CD14-positive monocyte (primary cell): ENCODE measurements around the gene DMGDH. TPM values are rescaled to one million over a fixed set of nuclear protein-coding genes. Genes with fewer than 3 reads are reported as not detected.

ENCODE experiments used
- DNase-seq, 3 donors: peaks; one replicate each; pipeline ENCODE4 v3.0.0-alpha.2; 2011 to 2022
- H2AFZ ChIP-seq: 2 replicates; pipeline ENCODE4 v1.6.0; 2012; ENCODE audit warnings: mild to moderate bottlenecking, low read depth, low read length, inconsistent platforms; ENCODE audit not compliant: insufficient read depth, poor library complexity, severe bottlenecking
- H3K27ac ChIP-seq, 2 donors: 1 replicate in 1 of 2; 2 replicates in 1 of 2; pipeline ENCODE4 v1.5.1; 2012 to 2013; ENCODE audit warnings: low read length in 2 of 2, control low read depth in 1 of 2, inconsistent platforms in 1 of 2, low read depth in 1 of 2, mild to moderate bottlenecking in 1 of 2
- H3K27me3 ChIP-seq, 2 donors: one replicate each; pipeline versions ENCODE4 v1.6.0 to v1.6.1; 2011 to 2013; ENCODE audit warnings: low read length in 2 of 2; ENCODE audit not compliant: control insufficient read depth in 2 of 2, insufficient read depth in 2 of 2
- H3K36me3 ChIP-seq, 2 donors: replicated peaks in 1 of 2; 1 replicate in 1 of 2; 2 replicates in 1 of 2; pipeline versions ENCODE4 v1.5.1 to v1.6.1; 2012 to 2013; ENCODE audit warnings: low read length in 2 of 2, control low read depth in 1 of 2, inconsistent platforms in 1 of 2, mild to moderate bottlenecking in 1 of 2; ENCODE audit not compliant: insufficient read depth in 2 of 2, control insufficient read depth in 1 of 2
- H3K4me1 ChIP-seq, 2 donors: 1 replicate in 1 of 2; 2 replicates in 1 of 2; pipeline versions ENCODE4 v1.5.1 to v1.6.1; 2012 to 2013; ENCODE audit warnings: low read length in 2 of 2, control low read depth in 1 of 2, inconsistent platforms in 1 of 2, mild to moderate bottlenecking in 1 of 2, moderate library complexity in 1 of 2; ENCODE audit not compliant: insufficient read depth in 2 of 2, control insufficient read depth in 1 of 2
- H3K4me2 ChIP-seq: replicated peaks from 2 replicates; pipeline ENCODE3; 2012; ENCODE audit warnings: low read length, moderate library complexity, mild to moderate bottlenecking; ENCODE audit not compliant: poor library complexity, severe bottlenecking; ENCODE audit errors: extremely low read depth
- H3K4me3 ChIP-seq, 3 experiments: fragments of 200-600 bp in 1 of 3; sonication (generic) in 1 of 3; replicated peaks in 1 of 3; 1 replicate in 2 of 3; 2 replicates in 1 of 3; pipeline ENCODE4 v1.5.1; 2011 to 2013; ENCODE audit warnings: low read length in 3 of 3, mild to moderate bottlenecking in 3 of 3, control low read depth in 2 of 3, low read depth in 2 of 3, inconsistent platforms in 1 of 3, moderate library complexity in 1 of 3
- H3K79me2 ChIP-seq: 2 replicates; pipeline ENCODE4 v1.6.0; 2012; ENCODE audit warnings: mild to moderate bottlenecking, control low read depth, inconsistent platforms, low read length, moderate library complexity; ENCODE audit not compliant: insufficient read depth
- H3K9ac ChIP-seq: 2 replicates; pipeline ENCODE4 v1.6.0; 2017; ENCODE audit warnings: low read length, mild to moderate bottlenecking; ENCODE audit not compliant: insufficient read depth, poor library complexity, severe bottlenecking
- H3K9me3 ChIP-seq, 2 donors: replicated peaks in 1 of 2; 1 replicate in 1 of 2; 2 replicates in 1 of 2; pipeline versions ENCODE4 v1.5.1 to v1.6.1; 2012 to 2013; ENCODE audit warnings: low read length in 2 of 2, control low read depth in 1 of 2; ENCODE audit not compliant: control insufficient read depth in 1 of 2, insufficient read depth in 1 of 2
- H4K20me1 ChIP-seq: 2 replicates; pipeline ENCODE4 v1.6.0; 2012; ENCODE audit warnings: mild to moderate bottlenecking, low read length, control low read depth, moderate library complexity; ENCODE audit not compliant: insufficient read depth
- H3K27ac Mint-ChIP-seq, 7 donors: one replicate each; pipeline ENCODE4 v1.8.0; 2020; ENCODE audit warnings: mild to moderate bottlenecking in 7 of 7, mixed read lengths in 7 of 7, moderate library complexity in 6 of 7, inconsistent platforms in 2 of 7
- H3K27me3 Mint-ChIP-seq, 3 donors: one replicate each; pipeline ENCODE4 v1.8.0; 2021 to 2022; ENCODE audit warnings: low read depth in 3 of 3, mild to moderate bottlenecking in 3 of 3, mixed read lengths in 3 of 3, moderate library complexity in 3 of 3, inconsistent platforms in 1 of 3
- H3K36me3 Mint-ChIP-seq, 2 donors: one replicate each; pipeline ENCODE4 v1.8.0; 2020; ENCODE audit warnings: mixed read lengths in 2 of 2, inconsistent platforms in 1 of 2, mild to moderate bottlenecking in 1 of 2
- H3K4me1 Mint-ChIP-seq: one replicate; pipeline ENCODE4 v1.8.0; 2020; ENCODE audit warnings: mild to moderate bottlenecking, mixed read lengths
- H3K4me3 Mint-ChIP-seq, 2 donors: one replicate each; pipeline ENCODE4 v1.8.0; 2020; ENCODE audit warnings: mild to moderate bottlenecking in 2 of 2, mixed read lengths in 2 of 2, moderate library complexity in 1 of 2
- H3K9me3 Mint-ChIP-seq, 7 donors: one replicate each; pipeline ENCODE4 v1.8.0; 2020 to 2022; ENCODE audit warnings: mixed read lengths in 7 of 7, mild to moderate bottlenecking in 6 of 7, moderate library complexity in 6 of 7, inconsistent platforms in 2 of 7
- CTCF ChIP-seq: fragments of 200-600 bp; IDR thresholded peaks from one replicate; pipeline ENCODE4 v1.8.0; 2022; ENCODE audit warnings: antibody characterized with exemption, mild to moderate bottlenecking
- WGBS: methylation state at CpG from one replicate; pipeline ENCODE4 v1.1.5; 2013; ENCODE audit warnings: missing lambda C conversion rate; ENCODE audit not compliant: insufficient coverage; 5-methylcytosine and 5-hydroxymethylcytosine counted together
- intact Hi-C, 2 donors: fragments of 100-400 bp; cut with micrococcal nuclease; formaldehyde crosslinking; loops; one replicate each; pipeline versions ENCODE4 v1.15.0 to v1.15.1; 2023
- polyA plus RNA-seq, 3 donors: library from polyadenylated mRNA; depleted of rRNA in 1 of 3; unstranded in 2 of 3; stranded (reverse) in 1 of 3; fragments of 300-500 nt in 2 of 3; fragments of >200 nt in 1 of 3; fragmentation: Illumina TruSeq in 2 of 3; gene quantifications; 1 replicate in 2 of 3; 2 replicates in 1 of 3; pipeline ENCODE4 v1.2.3, GENCODE V29; 2012 to 2021

The DMGDH gene
- polyA plus RNA-seq, 3 donors, result not detected

GRCh38 chr5:79002374-79002773, 67.1 kb downstream of the DMGDH start:
- Histone ChIP-seq H3K27ac (no peak overlapping the region), H4K20me1 (no peaks in the 10 kb centered on the region), H3K4me2 (no peak overlapping the region), H3K4me3 (no peak overlapping the region), H2AFZ (no peak overlapping the region), H3K9ac (no peak overlapping the region), H3K9me3 (no peaks in the 10 kb centered on the region), H3K79me2 (no peaks in the 10 kb centered on the region), H3K27me3 (no peaks in the 10 kb centered on the region), H3K4me1 (no peaks in the 10 kb centered on the region), H3K36me3 (no peaks in the 10 kb centered on the region)
- Mint-ChIP-seq H3K4me1 (no peaks in the 10 kb centered on the region), H3K27me3 (peaks cover 8 to 13% (median 11%) of the 10 kb centered on the region in 3 donors), H3K36me3 (no peaks in the 10 kb centered on the region), H3K9me3 (peaks cover 0 to 2% (median 0%) of the 10 kb centered on the region in 7 donors), H3K4me3 (no peak overlapping the region), H3K27ac (no peak overlapping the region)
- TF ChIP-seq CTCF, result no peak
- WGBS, result 100% methylated on average over 1 of the region's 1 CpG
- DNase-seq, result no peak
- intact Hi-C loops, result no loop called here

- H3K9me3 ChIP-seq, result no peaks in the 10 kb centered on the region
- no peak overlapping the region for H3K4me3 ChIP-seq
- Mint-ChIP-seq H3K4me3 (no peak overlapping the region), H3K9me3 (peaks cover 0 to 2% (median 0%) of the 10 kb centered on the region in 7 donors), H3K27me3 (peaks cover 6 to 11% (median 11%) of the 10 kb centered on the region in 3 donors), H3K36me3 (no peaks in the 10 kb centered on the region), H3K27ac (no peak overlapping the region), H3K4me1 (no peaks in the 10 kb centered on the region)
- H3K27ac ChIP-seq, result no peak overlapping the region
- TF ChIP-seq CTCF, result no peak
- H3K27me3 ChIP-seq, result no peaks in the 10 kb centered on the region
- no peaks in the 10 kb centered on the region for H3K36me3 ChIP-seq
- no peak overlapping the region for H3K9ac ChIP-seq
- no peak overlapping the region for H3K4me2 ChIP-seq
- no peaks in the 10 kb centered on the region for H3K4me1 ChIP-seq
- H2AFZ ChIP-seq, result no peak overlapping the region
- DNase-seq, result no peak
- intact Hi-C loops, result no loop called here
- no peaks in the 10 kb centered on the region for H3K79me2 ChIP-seq
- H4K20me1 ChIP-seq, result no peaks in the 10 kb centered on the region
Measured at GRCh38 chr5:79001471-79001870, 68.0 kb downstream of the DMGDH start.
